ENCODE measurements around the gene CASS4. TPM values are rescaled to one million over a fixed set of nuclear protein-coding genes. Genes with fewer than 3 reads are reported as not detected.

The CASS4 gene
- total RNA-seq, 1 experiment from 2014 or later = 0.64 TPM

- Histone ChIP-seq H3K27me3 (replicated peaks; ENCODE audit: control insufficient read depth, insufficient read depth, low read length) (no peaks in the 10 kb centered on the region), H3K9me3 (no peaks in the 10 kb centered on the region), H3K4me1 (no peaks in the 10 kb centered on the region; the same call in 1 of the 2 replicates), H3K4me3 (ENCODE audit: low read depth, low read length) (no peak overlapping the region), H3K36me3 (ENCODE audit: control insufficient read depth, insufficient read depth, low read length) (no peaks in the 10 kb centered on the region)
- no peak overlapping the region for H3K27ac Mint-ChIP-seq (ENCODE audit: unreplicated experiment)
- no peaks in the 10 kb centered on the region for H3K9me3 Mint-ChIP-seq (ENCODE audit: unreplicated experiment)
- BruUV-seq (replicated peaks) = no TSS peak
- H3K4me3 Mint-ChIP-seq (ENCODE audit: unreplicated experiment) = no peak overlapping the region
- H3K27me3 Mint-ChIP-seq (ENCODE audit: insufficient read depth, unreplicated experiment) = peaks cover 6% of the 10 kb centered on the region
- peaks cover 10% of the 10 kb centered on the region for H3K4me1 Mint-ChIP-seq (ENCODE audit: low read depth, unreplicated experiment)
- CTCF ChIA-PET = no interaction called here
- POLR2A ChIA-PET = no interaction called here
- no peak for TF ChIP-seq CTCF (IDR thresholded peaks at IDR 0.05; ENCODE audit: insufficient read depth in 1 of 2, low read depth in 1 of 2, low read length in 1 of 2, severe bottlenecking in 1 of 2, unreplicated experiment in 1 of 2)
- intact Hi-C loops (cut with micrococcal nuclease; ENCODE audit: unreplicated experiment) = no loop called here
- H3K36me3 Mint-ChIP-seq (ENCODE audit: insufficient read depth, unreplicated experiment) = peaks cover 11% of the 10 kb centered on the region
- DNase-seq = no peak
Measured at GRCh38 chr20:56465997-56466396, 53.9 kb downstream of the CASS4 start.

GRCh38 chr20:56467968-56468315, 55.9 kb downstream of the CASS4 start:
- POLR2A ChIA-PET = interaction anchor here (0.6 to 1.4 kb wide), 2 partner anchors 15 to 76 kb away, joined by 4 to 5 read pairs; partner anchors contain the start of genes AURKA and CSTF1
- DNase-seq = no peak
- intact Hi-C loops (cut with micrococcal nuclease; ENCODE audit: unreplicated experiment) = loop anchor here (1.0 kb wide), 3 partner anchors 68 to 220 kb away; partner anchors contain the start of genes AURKA, CSTF1 and MC3R
- Mint-ChIP-seq H3K9me3 (ENCODE audit: unreplicated experiment) (no peaks in the 10 kb centered on the region), H3K4me3 (ENCODE audit: unreplicated experiment) (peak overlapping the region; percentile 100), H3K27ac (ENCODE audit: unreplicated experiment) (peak overlapping the region; percentile 100), H3K27me3 (ENCODE audit: insufficient read depth, unreplicated experiment) (peaks cover 4% of the 10 kb centered on the region), H3K4me1 (ENCODE audit: low read depth, unreplicated experiment) (peaks cover 10% of the 10 kb centered on the region), H3K36me3 (ENCODE audit: insufficient read depth, unreplicated experiment) (peaks cover 25% of the 10 kb centered on the region)
- Histone ChIP-seq H3K27me3 (replicated peaks; ENCODE audit: control insufficient read depth, insufficient read depth, low read length) (no peaks in the 10 kb centered on the region), H3K4me3 (ENCODE audit: low read depth, low read length) (peak overlapping the region; percentile 67), H3K36me3 (ENCODE audit: control insufficient read depth, insufficient read depth, low read length) (peaks cover 1% of the 10 kb centered on the region; the same call in 1 of the 2 replicates), H3K9me3 (no peaks in the 10 kb centered on the region), H3K4me1 (no peaks in the 10 kb centered on the region; the same call in 1 of the 2 replicates)
- TF ChIP-seq CTCF (IDR thresholded peaks at IDR 0.05; ENCODE audit: insufficient read depth in 1 of 2, low read depth in 1 of 2, low read length in 1 of 2, severe bottlenecking in 1 of 2, unreplicated experiment in 1 of 2) = no peak
- CTCF ChIA-PET = interaction anchor here (1.5 kb wide), 1 partner anchor 76 kb away, joined by 4 read pairs; the partner anchor contains the start of genes AURKA and CSTF1
- BruUV-seq (replicated peaks) = TSS peak; percentile 83

GRCh38 chr20:56468316-56469076, 56.4 kb downstream of the CASS4 start, which contains the start of gene RTF2:
TSS of gene RTF2 (plus strand) at chr20:56468627. CDS start at chr20:56468698, 71 bp downstream.
- H3K36me3 ChIP-seq (ENCODE audit: control insufficient read depth, insufficient read depth, low read length) = peaks cover 1% of the 10 kb centered on the region; the same call in 1 of the 2 replicates
- H3K4me3 Mint-ChIP-seq (ENCODE audit: unreplicated experiment) = peak within 1 kb of the TSS; percentile 100
- H3K9me3 ChIP-seq = no peaks in the 10 kb centered on the region
- intact Hi-C loops (cut with micrococcal nuclease; ENCODE audit: unreplicated experiment) = loop anchor here (1.0 kb wide), 3 partner anchors 68 to 220 kb away; partner anchors contain the start of genes AURKA, CSTF1 and MC3R
- peaks cover 10% of the 10 kb centered on the region for H3K4me1 Mint-ChIP-seq (ENCODE audit: low read depth, unreplicated experiment)
- DNase-seq = peak; percentile 96 to 99
- POLR2A ChIA-PET = interaction anchor here (0.5 to 1.4 kb wide), 3 partner anchors 15 to 169 kb away, joined by 3 to 5 read pairs (median 4); partner anchors contain the start of genes AURKA and CSTF1
- H3K27ac Mint-ChIP-seq (ENCODE audit: unreplicated experiment) = peak within 1 kb of the TSS; percentile 100
- no peak for TF ChIP-seq CTCF (IDR thresholded peaks at IDR 0.05; ENCODE audit: insufficient read depth in 1 of 2, low read depth in 1 of 2, low read length in 1 of 2, severe bottlenecking in 1 of 2, unreplicated experiment in 1 of 2)
- no peaks in the 10 kb centered on the region; the same call in 1 of the 2 replicates for H3K4me1 ChIP-seq
- H3K9me3 Mint-ChIP-seq (ENCODE audit: unreplicated experiment) = no peaks in the 10 kb centered on the region
- no peaks in the 10 kb centered on the region for H3K27me3 ChIP-seq (replicated peaks; ENCODE audit: control insufficient read depth, insufficient read depth, low read length)
- H3K27me3 Mint-ChIP-seq (ENCODE audit: insufficient read depth, unreplicated experiment) = peaks cover 3% of the 10 kb centered on the region
- peak within 1 kb of the TSS; percentile 67 for H3K4me3 ChIP-seq (ENCODE audit: low read depth, low read length)
- TSS peak; percentile 68 for BruUV-seq (replicated peaks)
- peaks cover 31% of the 10 kb centered on the region for H3K36me3 Mint-ChIP-seq (ENCODE audit: insufficient read depth, unreplicated experiment)
- CTCF ChIA-PET = interaction anchor here (1.5 kb wide), 1 partner anchor 76 kb away, joined by 4 read pairs; the partner anchor contains the start of genes AURKA and CSTF1
